H1 (cell line): ENCODE data around the gene LCORL. TPM values are rescaled to one million over a fixed set of nuclear protein-coding genes. Genes with fewer than 3 reads are reported as not detected.

Experiments
- CTCF ChIA-PET: fragments of 300-600 bp; sonication (Branson Sonifier 250); formaldehyde crosslinking; loops from one replicate; lab custom pipeline; 2021; ENCODE audit not compliant: partially characterized antibody; lab: Charles Lee
- POLR2A ChIA-PET: fragments of 300-600 bp; sonication (Branson Sonifier 250); formaldehyde crosslinking; loops from one replicate; lab custom pipeline; 2021; ENCODE audit warnings: inconsistent platforms; ENCODE audit not compliant: partially characterized antibody; lab: Charles Lee
- DNase-seq, 2 experiments: peaks; one replicate each; pipeline versions ENCODE4 v3.0.0 to v3.0.0-alpha.2; 2010 to 2022; ENCODE audit warnings: low spot score in 2 of 2, low read depth in 1 of 2, mixed read lengths in 1 of 2
- FAIRE-seq: peaks from 2 replicates; lab custom pipeline; 2011; peaks lifted over from hg19 to GRCh38; lab: Jason Lieb, UNC
- H2AFZ ChIP-seq: 2 replicates; pipeline ENCODE4 v1.8.1; 2012; ENCODE audit warnings: low read length, inconsistent platforms
- H2AK5ac ChIP-seq: 2 replicates; pipeline ENCODE4 v1.6.1; 2013; ENCODE audit warnings: low read depth, low read length
- H2BK120ac ChIP-seq: replicated peaks from 2 replicates; pipeline ENCODE3; 2013; ENCODE audit warnings: low read depth, low read length, inconsistent platforms
- H2BK12ac ChIP-seq: 2 replicates; pipeline ENCODE4 v1.6.1; 2013; ENCODE audit warnings: low read depth, low read length
- H2BK15ac ChIP-seq: 2 replicates; pipeline ENCODE4 v1.6.1; 2013; ENCODE audit warnings: low read length
- H2BK20ac ChIP-seq: 2 replicates; pipeline ENCODE4 v1.6.1; 2013; ENCODE audit warnings: low read length
- H2BK5ac ChIP-seq: 2 replicates; pipeline ENCODE4 v1.6.1; 2013; ENCODE audit warnings: low read depth, low read length
- H3K14ac ChIP-seq: 2 replicates; pipeline ENCODE4 v1.6.1; 2013; ENCODE audit warnings: inconsistent platforms; ENCODE audit not compliant: insufficient read length
- H3K18ac ChIP-seq: 2 replicates; pipeline ENCODE4 v1.6.1; 2013; ENCODE audit warnings: low read length; ENCODE audit errors: extremely low read depth
- H3K23ac ChIP-seq: 2 replicates; pipeline ENCODE4 v1.6.1; 2013; ENCODE audit warnings: inconsistent platforms; ENCODE audit not compliant: insufficient read length
- H3K23me2 ChIP-seq: 2 replicates; pipeline ENCODE4 v1.6.1; 2013; ENCODE audit warnings: low read depth, low read length
- H3K27ac ChIP-seq: 2 replicates; pipeline ENCODE4 v1.6.1; 2011; ENCODE audit warnings: low read depth, low read length, inconsistent platforms
- H3K27me3 ChIP-seq, 4 experiments: replicated peaks in 1 of 4; 1 replicate in 1 of 4; 2 replicates in 3 of 4; pipeline versions ENCODE4 v1.6.1 to v1.8.1; 2011 to 2013; ENCODE audit warnings: low read length in 3 of 4, mild to moderate bottlenecking in 3 of 4, inconsistent platforms in 2 of 4, mixed read lengths in 2 of 4, moderate library complexity in 1 of 4; ENCODE audit not compliant: control insufficient read depth in 3 of 4, insufficient read depth in 3 of 4; ENCODE audit errors: extremely low read depth in 1 of 4
- H3K36me3 ChIP-seq, 4 experiments: 2 replicates each; pipeline versions ENCODE4 v1.6.1 to v1.8.1; 2011 to 2013; ENCODE audit warnings: mild to moderate bottlenecking in 4 of 4, low read length in 3 of 4, moderate library complexity in 2 of 4, control low read depth in 1 of 4, inconsistent platforms in 1 of 4; ENCODE audit not compliant: insufficient read depth in 4 of 4, control insufficient read depth in 2 of 4
- H3K4ac ChIP-seq: replicated peaks from 2 replicates; pipeline ENCODE3; 2013; ENCODE audit warnings: low read length, low read depth, mixed read lengths, inconsistent platforms; ENCODE audit not compliant: insufficient read length
- H3K4me1 ChIP-seq, 4 experiments: replicated peaks in 1 of 4; 1 replicate in 1 of 4; 2 replicates in 3 of 4; pipeline versions ENCODE4 v1.6.1 to v1.8.1; 2011 to 2013; ENCODE audit warnings: low read length in 3 of 4, inconsistent platforms in 2 of 4, mixed read lengths in 1 of 4; ENCODE audit not compliant: insufficient read depth in 4 of 4, control insufficient read depth in 3 of 4
- H3K4me2 ChIP-seq, 2 experiments: 2 replicates each; pipeline versions ENCODE4 v1.6.1 to v1.8.1; 2011 to 2013; ENCODE audit warnings: low read depth in 2 of 2, low read length in 2 of 2, control low read depth in 1 of 2, inconsistent platforms in 1 of 2, mild to moderate bottlenecking in 1 of 2; ENCODE audit not compliant: insufficient read depth in 1 of 2
- H3K4me3 ChIP-seq, 4 experiments: fragments of 200-600, 300-600 bp in 1 of 4; sonication (generic), shearing (Covaris generic), sonication (Bioruptor Twin) in 1 of 4; 2 replicates each; pipeline versions ENCODE4 v1.5.1 to v1.8.1; 2011 to 2016; ENCODE audit warnings: low read length in 4 of 4, low read depth in 3 of 4, control low read depth in 2 of 4, inconsistent platforms in 2 of 4, mild to moderate bottlenecking in 2 of 4, mixed read lengths in 1 of 4, moderate library complexity in 1 of 4; ENCODE audit not compliant: insufficient read depth in 2 of 4; ENCODE audit errors: extremely low read depth in 1 of 4
- H3K56ac ChIP-seq: replicated peaks from 2 replicates; pipeline ENCODE3; 2013; ENCODE audit warnings: low read depth, mild to moderate bottlenecking, mixed read lengths, low read length, inconsistent platforms; ENCODE audit not compliant: insufficient read length
- H3K79me1 ChIP-seq: 2 replicates; pipeline ENCODE4 v1.6.1; 2013; ENCODE audit warnings: low read depth, low read length, control low read depth
- H3K79me2 ChIP-seq, 2 experiments: 2 replicates each; pipeline versions ENCODE4 v1.6.1 to v1.8.1; 2012 to 2013; ENCODE audit warnings: low read length in 2 of 2, mild to moderate bottlenecking in 2 of 2, inconsistent platforms in 1 of 2; ENCODE audit not compliant: insufficient read depth in 2 of 2, control insufficient read depth in 1 of 2
- H3K9ac ChIP-seq, 4 experiments: replicated peaks in 1 of 4; 1 replicate in 1 of 4; 2 replicates in 3 of 4; pipeline versions ENCODE4 v1.6.1 to v1.8.1; 2011 to 2013; ENCODE audit warnings: low read depth in 3 of 4, low read length in 3 of 4, control low read depth in 2 of 4, mild to moderate bottlenecking in 2 of 4, moderate library complexity in 2 of 4, inconsistent platforms in 1 of 4; ENCODE audit errors: extremely low read depth in 1 of 4
- H3K9me3 ChIP-seq, 2 experiments: 2 replicates each; pipeline versions ENCODE4 v1.6.1 to v1.8.1; 2012 to 2013; ENCODE audit warnings: mild to moderate bottlenecking in 2 of 2, moderate library complexity in 2 of 2, control low read depth in 1 of 2, inconsistent platforms in 1 of 2, low read depth in 1 of 2, low read length in 1 of 2, mixed read lengths in 1 of 2; ENCODE audit not compliant: insufficient read depth in 2 of 2
- H4K20me1 ChIP-seq, 2 experiments: replicated peaks in 1 of 2; 2 replicates each; pipeline versions ENCODE3 to v1.8.1; 2011 to 2013; ENCODE audit warnings: inconsistent platforms in 2 of 2, low read length in 2 of 2, mild to moderate bottlenecking in 1 of 2; ENCODE audit not compliant: insufficient read depth in 2 of 2, control insufficient read depth in 1 of 2
- H4K5ac ChIP-seq: 2 replicates; pipeline ENCODE4 v1.6.1; 2013; ENCODE audit warnings: low read length, low read depth, mixed read lengths, inconsistent platforms; ENCODE audit not compliant: insufficient read length
- H4K8ac ChIP-seq: 2 replicates; pipeline ENCODE4 v1.8.0; 2013; ENCODE audit warnings: mild to moderate bottlenecking, moderate library complexity, low read length, inconsistent platforms; ENCODE audit not compliant: insufficient read depth; ENCODE audit errors: extremely low read depth
- H4K91ac ChIP-seq: replicated peaks from 2 replicates; pipeline ENCODE3; 2013; ENCODE audit warnings: low read length, mixed read lengths, inconsistent platforms; ENCODE audit not compliant: insufficient read length
- ATF2 ChIP-seq: IDR thresholded peaks from 2 replicates; pipeline ENCODE4 v1.6.1; 2012; ENCODE audit warnings: low read length, inconsistent platforms
- GABPA ChIP-seq: IDR thresholded peaks from 2 replicates; pipeline ENCODE4 v1.6.1; 2011; ENCODE audit warnings: mild to moderate bottlenecking, low read length, moderate library complexity, borderline replicate concordance; ENCODE audit not compliant: insufficient read depth
- KDM5A ChIP-seq: fragments of 200-600 bp; IDR thresholded peaks from 2 replicates; pipeline ENCODE4 v1.7.1; 2012; ENCODE audit warnings: mild to moderate bottlenecking, low read length, inconsistent platforms, mixed read lengths
- RFX5 ChIP-seq: IDR thresholded peaks from 2 replicates; pipeline ENCODE4 v1.6.1; 2011; ENCODE audit warnings: low read depth, low read length, improper control_type of control experiment, borderline replicate concordance
- TAF7 ChIP-seq: optimal IDR thresholded peaks from 2 replicates; pipeline ENCODE3; 2011; ENCODE audit warnings: low read depth, mild to moderate bottlenecking, inconsistent platforms, low read length, moderate library complexity, borderline replicate concordance
- WGBS, 2 experiments: shearing (Covaris generic) in 1 of 2; methylation state at CpG; one replicate each; pipeline versions ENCODE4 v1.1.6 to v1.1.7; 2013 to 2015; ENCODE audit warnings: low lambda C conversion rate in 2 of 2, mixed read lengths in 2 of 2, inconsistent platforms in 1 of 2, low coverage in 1 of 2, missing lambda C conversion rate in 1 of 2; ENCODE audit not compliant: insufficient replicate concordance in 2 of 2, insufficient coverage in 1 of 2, insufficient read length in 1 of 2; ENCODE audit errors: extremely low coverage in 1 of 2, missing lambda C conversion rate in 1 of 2; 5-methylcytosine and 5-hydroxymethylcytosine counted together
- polyA plus RNA-seq, 7 experiments: library from polyadenylated mRNA; depleted of rRNA in 3 of 7; stranded (reverse) in 5 of 7; unstranded in 2 of 7; fragments of >200 nt in 5 of 7; fragments of 200-250 nt in 2 of 7; gene quantifications; 1 replicate in 5 of 7; 2 replicates in 1 of 7; 4 replicates in 1 of 7; pipeline versions ENCODE4 v1.2.1 to v1.2.3, GENCODE V29; 2011 to 2013; ENCODE audit warnings: missing spikeins in 2 of 7, mixed read lengths in 2 of 7
- total RNA-seq: library from RNA; stranded (reverse); fragmentation: NEBNext Ultra II Directional; extraction: Animal tissue kit (Norgen Biotek cat#: 25700); gene quantifications from 2 replicates; pipeline ENCODE4 v1.2.1, GENCODE V29; 2021

LCORL gene
- total and polyA plus RNA-seq, 2 of the 8 experiments (the other 6 are each of a cell fraction or from before 2014, with no cell fraction given): 2.2 to 19.2 TPM

GRCh38 chr4:17981063-17981462 lies 40.5 kb downstream of the LCORL start:
- Histone ChIP-seq H3K79me1 (no peaks in the 10 kb centered on the region), H4K8ac (no peak overlapping the region), H3K36me3 (no peaks in the 10 kb centered on the region), H2BK20ac (no peak overlapping the region), H3K23me2 (no peaks in the 10 kb centered on the region), H3K9me3 (peaks cover 0 to 16% of the 10 kb centered on the region in 2 experiments; a peak in 2 of 4 replicates), H3K4me1 (no peaks in the 10 kb centered on the region), H3K18ac (no peak overlapping the region), H3K4ac (no peak overlapping the region), H3K4me2 (no peak overlapping the region), H2BK12ac (no peak overlapping the region), H3K56ac (no peak overlapping the region), H2BK15ac (no peak overlapping the region), H4K20me1 (no peaks in the 10 kb centered on the region), H3K23ac (no peak overlapping the region), H4K5ac (no peak overlapping the region), H3K27ac (no peak overlapping the region), H3K4me3 (no peak overlapping the region), H3K14ac (no peak overlapping the region), H4K91ac (no peak overlapping the region), H3K79me2 (no peaks in the 10 kb centered on the region; a peak in 2 of 4 replicates), H2BK5ac (no peak overlapping the region), H3K9ac (no peak overlapping the region), H2AK5ac (no peak overlapping the region), H2BK120ac (no peak overlapping the region), H2AFZ (no peak overlapping the region), H3K27me3 (no peaks in the 10 kb centered on the region)
- ChIA-PET POLR2A (no interaction called here), CTCF (no interaction called here)
- DNase-seq (no peak), FAIRE-seq (no peak)
- 95% methylated on average over 1 of the region's 1 CpG; no CpG with 5 or more reads in 1 of the 2 experiments for WGBS, 2 experiments
- TF ChIP-seq TAF7 (no peak), RFX5 (no peak), GABPA (no peak), KDM5A (no peak), ATF2 (no peak)
